ENCODE data around the gene SPEG.

- TF ChIP-seq POLR2A (IDR thresholded peaks at IDR 0.05) = no peak
- no peak for TF ChIP-seq CTCF (IDR thresholded peaks at IDR 0.05)
- TF ChIP-seq POLR2AphosphoS5 (IDR thresholded peaks at IDR 0.05) = no peak
These were observed 27.0 kb downstream of the SPEG start for GRCh38 chr2:219461669-219462068.

Data from prostate gland (tissue), 2 donors.